Embryonic facial prominence (tissue), 1 donor: ENCODE measurements around the gene SLC28A1.

ENCODE experiments used
- DNase-seq: peaks from one replicate; pipeline ENCODE4 v3.0.0-alpha.2; 2016; ENCODE audit errors: extremely low spot score

SLC28A1 gene

DNA sequence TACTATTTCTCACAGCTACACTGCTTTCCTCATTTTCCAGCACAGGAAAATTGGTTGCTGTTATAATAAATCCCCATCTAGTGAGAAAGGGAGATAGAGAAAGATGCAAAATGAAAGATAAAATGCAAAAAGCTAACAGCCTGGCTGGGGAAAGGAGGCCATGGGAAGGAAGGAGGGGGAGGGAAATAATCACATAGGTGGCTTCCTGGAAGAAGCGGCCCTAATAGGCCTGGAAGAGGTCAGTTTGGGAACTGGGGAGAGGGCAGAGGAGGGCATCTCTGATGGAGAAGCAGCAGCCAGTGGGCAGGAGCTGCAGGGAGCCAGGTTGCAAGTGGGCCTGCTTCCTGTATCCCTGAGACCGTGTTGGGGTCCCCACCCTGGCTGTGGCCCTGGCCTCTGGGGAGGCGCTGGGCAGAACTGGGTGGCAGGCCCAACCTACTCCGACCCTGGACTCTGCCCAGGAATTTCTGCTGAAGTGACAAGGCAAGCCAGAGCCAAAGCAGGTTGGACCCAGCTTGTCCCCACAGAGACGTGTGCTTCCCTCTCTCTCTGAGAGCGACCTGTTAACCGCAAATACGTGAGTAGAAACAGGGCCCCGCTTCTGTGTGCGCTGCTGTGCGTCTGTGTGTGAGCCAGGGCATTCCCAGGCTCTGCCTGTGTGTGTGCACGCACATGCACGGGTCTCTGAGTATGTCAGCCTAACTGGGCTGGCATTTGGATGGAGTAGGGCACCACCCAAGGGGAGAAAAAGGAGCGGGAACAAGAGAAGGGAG lies 1.9 kb downstream of the SLC28A1 start:
- no peak for DNase-seq

DNA sequence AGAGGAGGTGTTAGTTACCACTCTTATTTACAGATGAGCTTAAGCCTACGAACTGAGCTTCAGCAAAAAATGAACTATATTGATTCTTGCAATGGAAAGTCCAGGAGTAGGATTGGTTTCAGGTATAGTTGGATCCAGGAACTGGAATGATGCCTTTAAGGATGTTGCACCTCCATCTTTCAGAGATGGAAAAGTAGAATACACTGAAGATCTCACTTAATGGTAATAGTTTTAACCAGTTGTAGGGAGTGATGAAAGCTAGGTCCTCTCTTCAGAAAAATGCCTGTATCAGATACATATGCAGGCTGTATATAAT lies 2.5 kb downstream of the SLC28A1 start:
- DNase-seq: no peak

DNA sequence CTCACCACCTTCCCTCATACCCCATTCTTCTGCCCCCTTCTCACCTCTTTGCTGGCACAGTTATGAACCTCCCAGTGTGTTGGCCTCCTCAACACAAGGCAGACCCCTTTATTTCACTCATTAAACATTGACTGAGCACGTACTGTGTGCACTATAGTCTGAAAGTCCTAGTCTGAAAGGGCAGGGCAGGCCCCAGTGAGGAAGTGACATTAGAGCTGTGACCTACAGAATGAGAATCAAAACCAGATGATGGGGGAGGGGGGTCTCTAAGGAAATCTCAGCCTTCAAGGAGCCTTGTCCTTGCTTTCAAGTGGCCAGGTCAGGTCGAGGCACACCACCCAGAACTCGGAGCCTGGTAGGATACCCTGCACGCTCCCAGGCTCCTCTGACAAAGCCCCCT lies 3.5 kb downstream of the SLC28A1 start:
- DNase-seq: no peak

DNA sequence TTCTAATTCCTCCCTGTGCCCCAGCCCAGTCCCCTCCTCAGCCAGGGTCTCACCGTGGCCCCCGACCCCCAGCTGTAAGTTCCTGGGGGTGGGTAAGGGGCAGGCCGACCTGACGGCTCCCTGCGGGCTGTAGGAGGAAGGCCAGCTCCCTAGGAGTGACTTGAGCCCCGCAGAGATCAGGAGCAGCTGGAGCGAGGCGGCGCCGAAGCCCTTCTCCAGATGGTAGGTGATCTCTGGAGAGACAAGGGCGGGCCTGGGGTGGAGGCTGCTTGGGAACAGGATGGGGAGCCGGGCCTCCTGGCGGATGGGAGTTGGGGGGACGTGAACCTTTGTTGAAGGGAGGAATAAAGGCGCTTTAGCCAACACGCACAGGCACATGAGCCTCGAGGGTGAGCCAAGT lies 4.2 kb downstream of the SLC28A1 start:
- no peak for DNase-seq

DNA sequence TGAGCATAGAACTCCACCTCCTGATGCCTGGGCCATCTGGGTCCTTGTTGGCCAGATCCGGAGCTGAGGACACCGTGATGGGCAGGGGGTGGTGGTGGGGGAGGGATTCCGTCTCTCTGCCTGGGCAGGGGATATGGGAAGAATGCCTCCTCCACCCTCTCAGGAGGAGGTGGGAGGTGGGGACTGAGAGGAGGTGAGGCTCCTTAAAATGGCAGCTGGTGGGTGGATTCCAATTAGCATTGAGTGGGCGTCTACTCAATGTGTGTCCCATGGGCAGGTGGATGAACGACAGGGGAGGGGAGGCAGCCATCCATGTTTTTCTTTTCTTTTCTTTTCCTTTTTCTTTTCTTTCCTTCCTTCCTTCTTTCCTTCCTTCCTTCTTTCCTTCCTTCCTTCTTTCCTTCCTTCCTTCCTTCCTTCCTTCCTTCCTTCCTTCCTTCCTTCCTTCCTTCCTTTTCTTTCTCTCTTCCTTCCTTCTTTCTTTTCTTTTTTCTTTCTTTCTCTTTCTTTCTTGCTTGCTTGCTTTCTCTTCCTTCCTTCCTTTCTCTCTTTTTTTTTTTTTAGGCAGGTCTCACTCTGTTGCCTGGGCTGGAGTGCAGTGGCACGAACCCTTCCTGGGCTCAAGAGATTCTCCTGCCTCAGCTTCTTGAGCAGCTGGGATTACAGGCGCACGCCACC lies 5.0 kb downstream of the SLC28A1 start:
- DNase-seq: no peak

DNA sequence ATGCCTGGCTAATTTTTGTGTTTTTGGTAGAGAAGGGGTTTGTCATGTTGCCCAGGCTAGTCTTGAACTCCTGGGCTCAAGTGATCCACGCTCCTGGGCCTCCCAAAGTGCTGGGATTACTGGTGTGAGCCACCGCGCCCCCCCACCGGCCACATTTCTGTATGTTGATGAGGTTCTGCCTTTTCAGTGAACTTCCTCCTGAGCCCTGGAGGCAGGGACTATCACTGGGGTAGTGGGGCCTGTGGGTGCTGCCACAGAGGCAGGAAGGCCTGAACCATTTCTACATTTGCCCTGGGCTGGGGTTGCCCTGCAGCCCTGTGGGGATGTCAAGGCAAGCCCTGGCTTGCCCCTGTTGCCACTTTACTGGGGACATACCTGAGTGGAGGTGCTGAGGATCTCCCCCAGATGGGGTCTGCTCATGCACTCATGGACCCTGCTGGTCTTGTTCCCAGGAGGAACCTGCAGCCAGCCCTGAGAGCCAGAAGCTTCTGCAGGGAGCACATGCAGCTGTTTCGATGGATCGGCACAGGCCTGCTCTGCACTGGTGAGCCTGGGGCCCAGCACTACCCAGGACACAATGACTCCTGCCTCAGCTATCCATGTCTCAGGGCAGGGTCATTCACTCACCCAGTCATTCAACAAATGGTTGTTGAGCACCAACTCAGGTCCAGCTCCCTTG lies 5.7 kb downstream of the SLC28A1 start:
- DNase-seq: no peak

DNA sequence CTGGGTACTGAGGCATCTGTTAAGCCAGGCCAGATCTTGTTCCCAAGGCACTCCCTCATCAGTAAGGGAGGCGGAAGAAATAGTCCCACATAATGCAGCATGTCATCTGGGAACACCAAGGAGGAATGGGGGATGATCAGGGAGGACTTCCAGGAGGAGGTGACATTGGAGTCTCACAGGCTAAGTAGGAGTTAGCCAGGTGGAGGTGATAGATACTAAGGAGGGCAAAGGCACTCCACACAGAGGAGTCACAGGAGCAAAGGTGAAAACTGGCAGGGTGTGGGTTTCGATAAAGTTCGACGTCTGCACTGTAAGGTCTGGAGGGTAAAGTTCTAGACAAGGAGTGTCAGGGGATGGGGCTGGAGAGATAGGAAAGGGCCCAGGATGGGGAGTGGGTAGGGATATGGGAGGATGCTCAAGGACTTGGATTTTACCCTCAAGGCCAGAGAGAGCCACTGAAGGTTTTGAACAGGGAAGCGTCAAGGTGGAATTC lies 6.3 kb downstream of the SLC28A1 start:
- no peak for DNase-seq

DNA sequence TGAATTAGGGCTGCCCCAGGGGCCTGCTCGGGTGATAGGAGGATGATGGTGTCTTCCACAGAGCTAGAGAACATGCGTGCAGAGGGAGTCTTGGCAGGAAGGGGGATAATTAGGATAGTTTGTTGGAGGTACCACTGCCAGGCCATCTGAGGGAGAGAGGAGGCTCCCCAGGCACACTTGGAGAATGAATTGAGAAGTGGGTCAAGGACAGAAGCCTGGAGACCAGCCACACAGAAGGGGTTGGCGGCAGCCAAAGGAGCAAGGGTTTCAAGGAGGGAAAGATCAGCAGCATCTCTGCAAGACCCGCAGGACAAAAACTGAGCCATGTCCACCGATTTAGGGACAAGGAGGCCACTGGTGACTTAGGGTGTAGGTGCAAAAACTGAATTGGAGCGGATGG lies 6.9 kb downstream of the SLC28A1 start:
- DNase-seq: no peak

DNA sequence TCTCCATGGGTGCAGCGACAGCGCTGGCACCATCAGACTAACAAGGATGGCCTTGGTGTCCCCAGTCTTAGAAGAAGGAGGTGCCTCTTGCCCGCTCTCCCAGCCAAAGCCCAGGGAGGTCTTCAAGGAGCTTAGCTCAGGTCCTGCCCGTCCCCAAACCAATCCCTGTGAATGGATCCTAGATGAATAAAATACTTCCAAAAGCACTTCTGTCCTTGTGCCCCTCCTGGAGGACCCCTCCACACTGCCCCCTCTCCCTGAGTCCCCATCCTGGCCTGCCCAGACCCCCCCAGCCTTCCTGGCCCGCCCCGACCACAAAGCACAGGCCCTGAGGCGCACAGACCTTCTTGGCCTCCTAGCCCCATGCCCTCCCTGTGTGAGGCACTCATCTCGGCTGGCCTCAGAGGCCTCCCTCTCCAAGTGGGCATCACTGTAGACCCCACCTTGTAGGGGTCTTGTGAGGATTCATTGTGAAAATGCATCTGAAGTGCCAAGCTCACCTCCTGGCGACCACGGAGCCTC lies 8.4 kb downstream of the SLC28A1 start:
- no peak for DNase-seq

DNA sequence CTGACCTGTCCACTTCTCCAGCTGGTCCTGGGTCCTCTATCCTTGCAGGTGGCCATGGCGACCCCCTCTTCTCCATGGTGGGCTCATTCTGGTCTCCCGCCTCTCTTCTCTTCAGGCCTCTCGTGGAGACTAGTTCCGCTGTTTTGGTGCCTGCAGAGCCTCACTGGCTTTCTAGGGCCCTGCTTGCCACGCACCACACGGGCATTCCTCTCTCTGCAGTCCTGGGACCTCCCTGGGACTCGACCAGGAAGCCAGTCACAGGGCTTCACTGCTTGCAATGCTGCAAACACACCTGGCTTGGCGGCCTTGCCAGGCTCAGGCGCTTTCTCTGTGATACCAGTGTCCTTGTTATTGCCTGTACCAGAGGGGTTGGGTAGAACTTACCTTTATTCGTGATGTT lies 9.1 kb downstream of the SLC28A1 start:
- no peak for DNase-seq

DNA sequence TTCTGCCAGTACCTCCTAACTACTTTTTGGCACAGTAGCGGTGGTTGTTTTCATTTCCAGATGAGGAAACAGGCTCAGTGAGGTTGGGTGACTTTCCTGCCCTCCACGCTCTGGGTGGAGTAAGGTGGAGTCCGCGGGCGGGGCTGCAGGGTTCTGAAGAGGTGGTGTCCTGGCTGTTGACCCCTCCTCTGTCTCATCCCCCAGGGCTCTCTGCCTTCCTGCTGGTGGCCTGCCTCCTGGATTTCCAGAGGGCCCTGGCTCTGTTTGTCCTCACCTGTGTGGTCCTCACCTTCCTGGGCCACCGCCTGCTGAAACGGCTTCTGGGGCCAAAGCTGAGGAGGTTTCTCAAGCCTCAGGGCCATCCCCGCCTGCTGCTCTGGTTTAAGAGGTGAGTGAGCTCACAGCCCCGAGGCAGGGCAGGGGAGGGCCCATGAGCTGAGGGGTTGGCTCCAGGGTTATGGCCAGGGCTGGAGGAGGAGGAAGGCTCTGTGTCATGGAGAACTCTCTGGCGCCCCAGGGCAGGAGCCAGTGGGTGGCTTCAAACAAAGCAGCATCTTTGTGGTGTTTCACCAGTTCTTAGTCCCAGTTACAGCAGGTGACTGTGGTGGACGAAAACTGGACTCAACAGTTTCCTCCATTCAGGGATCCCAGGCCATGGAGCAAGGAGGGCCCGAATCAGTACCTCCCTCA lies 10.4 kb downstream of the SLC28A1 start:
- no peak for DNase-seq

DNA sequence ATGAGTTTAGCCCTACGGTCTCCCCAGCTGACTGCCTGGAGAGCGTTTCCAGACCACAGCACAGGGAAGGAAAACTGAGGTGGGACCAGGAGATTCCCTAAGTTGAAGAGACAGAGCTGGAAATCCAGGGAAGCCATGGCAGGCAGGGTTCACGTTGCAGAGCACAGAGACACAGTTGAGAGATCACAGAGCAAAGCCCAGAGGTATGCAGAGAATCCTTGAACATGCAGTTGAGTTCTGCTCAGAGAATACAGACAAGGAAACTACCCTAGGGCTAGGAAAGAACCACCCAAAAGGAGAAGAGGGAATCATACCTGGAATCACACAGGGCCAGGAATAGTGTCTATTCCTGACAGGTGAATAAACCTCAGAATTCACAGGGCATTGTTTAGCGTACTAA lies 14.3 kb downstream of the SLC28A1 start:
- no peak for DNase-seq

DNA sequence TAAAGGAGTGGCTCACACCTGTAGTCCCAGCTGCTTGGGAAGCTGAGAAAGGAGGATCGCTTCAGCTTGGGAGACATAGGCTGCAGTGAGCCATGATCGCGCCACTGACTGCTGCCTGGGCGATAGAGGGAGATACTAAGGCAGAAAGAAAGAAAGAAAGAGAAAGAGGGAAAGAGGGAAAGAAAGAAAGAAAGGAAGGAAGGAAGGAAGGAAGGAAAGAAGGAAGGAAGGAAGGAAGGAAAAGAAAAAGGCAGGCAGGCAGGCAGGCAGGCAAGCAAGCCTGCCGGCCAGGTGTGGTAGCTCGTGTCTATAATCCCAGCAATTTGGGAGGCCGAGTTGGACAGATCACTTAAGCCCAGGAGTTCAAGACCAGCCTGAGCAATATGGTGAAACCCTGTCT lies 15.3 kb downstream of the SLC28A1 start:
- DNase-seq: no peak

DNA sequence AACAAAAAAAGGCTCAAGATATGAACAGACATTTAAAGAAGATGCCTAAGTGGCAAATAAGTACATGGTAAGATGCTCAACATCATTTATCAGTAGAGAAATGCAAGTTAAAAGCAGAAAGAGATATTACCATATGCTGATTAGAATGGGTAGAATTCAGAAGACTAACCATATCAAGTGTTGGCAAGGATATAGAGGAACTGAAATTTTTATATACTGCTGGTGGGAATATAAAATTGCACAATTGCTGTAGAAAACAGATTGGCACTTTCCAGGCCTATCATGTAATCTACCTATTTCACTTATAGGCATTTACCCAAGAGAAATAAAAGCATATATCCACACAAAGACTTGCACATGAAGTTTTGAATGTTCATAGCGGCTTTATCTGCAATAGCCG lies 17.1 kb downstream of the SLC28A1 start:
- no peak for DNase-seq

DNA sequence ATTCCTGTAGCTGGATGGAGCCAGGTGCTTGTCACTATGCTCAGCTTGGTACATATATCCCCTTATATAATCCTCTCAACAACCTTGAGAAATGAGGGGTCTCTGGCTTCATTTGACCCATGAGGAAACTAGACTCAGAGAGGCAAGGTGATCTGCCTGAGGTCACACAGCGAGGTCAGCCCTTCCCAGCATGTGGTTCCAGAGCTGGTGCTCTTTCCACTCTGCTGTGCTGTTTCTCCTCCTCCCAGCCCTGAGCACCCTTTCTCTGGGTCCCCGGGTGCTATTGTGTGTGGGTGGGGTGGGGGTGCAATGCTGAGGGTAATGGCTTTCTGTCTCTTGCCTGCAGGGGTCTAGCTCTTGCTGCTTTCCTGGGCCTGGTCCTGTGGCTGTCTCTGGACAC lies 19.3 kb downstream of the SLC28A1 start:
- no peak for DNase-seq

DNA sequence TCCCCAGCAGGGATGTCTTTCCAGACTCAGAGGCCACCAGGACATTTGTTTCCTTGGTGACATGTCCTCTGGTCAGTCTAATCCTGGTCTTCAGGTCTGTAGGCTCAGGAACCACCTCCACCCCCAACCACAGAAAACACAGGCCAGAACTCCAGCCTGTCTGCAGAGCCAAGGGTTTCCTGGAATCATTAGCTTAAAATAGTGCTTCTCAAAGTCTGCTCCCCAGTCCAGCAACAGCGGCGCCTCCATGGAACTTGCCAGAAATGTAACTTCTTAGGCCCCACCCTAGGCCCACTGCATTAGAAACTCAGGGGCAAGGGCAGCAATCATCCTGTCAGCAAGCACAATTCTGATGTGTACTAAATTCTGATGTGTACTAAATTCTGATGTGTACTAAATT lies 20.0 kb downstream of the SLC28A1 start:
- DNase-seq: no peak

DNA sequence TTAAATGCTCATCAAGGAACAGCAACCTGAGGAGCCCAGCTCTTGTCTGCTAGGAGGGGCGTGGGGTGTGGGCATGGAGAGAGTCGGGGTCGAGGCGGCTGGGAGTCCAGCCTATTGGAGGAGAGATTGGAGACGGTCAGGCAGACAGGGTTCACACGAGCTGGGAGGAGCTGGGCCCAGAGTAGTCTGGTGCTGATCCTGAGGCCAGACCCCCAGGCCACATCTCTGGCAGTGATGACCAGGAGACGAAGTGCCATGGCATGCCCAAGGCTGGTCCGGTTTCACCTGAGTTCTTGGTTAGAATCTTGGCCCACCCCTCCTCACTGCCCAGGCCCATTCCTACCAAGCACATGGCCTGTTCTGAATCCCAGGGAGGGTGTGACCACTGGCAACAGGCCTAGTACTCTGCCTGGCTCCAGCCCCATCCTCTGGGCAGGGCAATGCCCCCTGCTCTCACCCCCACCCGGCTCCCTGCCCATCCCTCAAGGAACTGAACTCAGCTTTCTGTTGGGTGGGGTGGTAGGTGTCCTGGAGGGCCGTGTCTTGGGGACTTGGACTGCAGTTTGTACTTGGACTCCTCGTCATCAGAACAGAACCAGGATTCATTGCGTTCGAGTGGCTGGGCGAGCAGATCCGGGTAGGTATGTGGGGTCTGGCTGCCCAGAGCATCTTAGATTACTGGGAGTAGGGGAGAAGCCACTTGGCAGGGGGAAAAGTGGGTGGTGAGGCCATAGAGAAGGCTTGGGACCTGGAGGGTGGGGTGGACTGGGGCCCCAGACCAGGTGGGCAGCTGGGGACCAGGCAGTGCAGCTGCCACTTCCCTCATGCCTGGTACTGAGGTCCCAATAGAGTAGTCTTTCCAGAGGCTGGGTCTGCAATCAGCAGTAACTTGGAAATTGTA lies 20.8 kb downstream of the SLC28A1 start:
- DNase-seq: no peak

DNA sequence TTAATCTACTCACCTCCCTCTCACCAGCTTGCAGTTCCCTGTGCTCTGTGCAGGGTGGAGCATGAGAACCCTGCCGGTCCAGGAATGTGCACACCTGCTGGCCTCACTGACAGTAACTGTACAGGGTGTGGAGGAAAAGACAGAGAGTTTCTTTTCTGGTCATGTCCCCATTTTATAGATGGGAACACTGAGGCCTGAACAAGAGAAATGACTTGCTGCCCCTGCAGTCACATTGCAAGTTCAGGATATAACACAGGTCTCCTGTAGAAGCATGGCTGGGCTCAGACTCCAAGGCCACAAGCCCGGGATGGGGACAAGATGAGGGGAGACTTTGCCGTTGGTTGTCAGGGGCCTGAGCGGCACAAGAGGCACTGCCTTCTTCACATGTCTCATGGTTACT lies 23.3 kb downstream of the SLC28A1 start:
- no peak for DNase-seq

DNA sequence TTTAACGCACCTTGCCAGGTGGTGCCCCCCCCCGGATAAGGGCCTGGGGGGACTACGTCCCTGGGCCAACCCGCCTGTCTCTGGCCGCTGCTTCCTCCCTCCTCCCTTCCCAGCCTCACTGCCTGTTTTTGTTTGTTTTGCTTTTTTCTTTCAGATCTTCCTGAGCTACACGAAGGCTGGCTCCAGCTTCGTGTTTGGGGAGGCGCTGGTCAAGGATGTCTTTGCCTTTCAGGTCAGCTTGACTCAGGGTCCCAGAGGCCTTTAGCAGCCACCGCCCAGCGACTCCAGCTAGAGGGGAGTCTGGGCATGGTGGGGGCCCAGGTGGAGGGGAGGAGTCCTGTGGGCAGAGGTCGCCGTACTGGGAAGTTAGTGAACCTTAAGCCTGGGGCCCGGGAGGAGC lies 24.1 kb downstream of the SLC28A1 start:
- no peak for DNase-seq

DNA sequence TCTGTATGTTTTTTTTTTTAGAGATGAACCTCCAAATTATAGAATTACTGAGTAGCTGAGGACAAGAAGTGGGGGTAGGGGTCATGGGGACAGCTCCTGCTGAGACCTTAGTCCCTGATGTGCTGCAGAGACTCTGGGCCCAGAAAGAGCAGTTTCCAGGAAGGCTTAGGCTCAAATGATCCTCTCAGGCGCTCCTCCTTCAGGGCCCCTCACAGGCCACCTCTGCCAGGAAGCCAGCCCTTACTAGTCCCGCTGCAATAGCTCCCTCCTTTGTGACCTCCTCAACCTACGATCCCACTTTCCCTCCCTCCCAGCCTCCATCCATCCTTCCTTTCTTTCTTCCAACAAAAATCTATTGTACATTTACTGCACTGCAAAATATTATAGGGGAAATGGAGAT lies 24.6 kb downstream of the SLC28A1 start:
- no peak for DNase-seq

DNA sequence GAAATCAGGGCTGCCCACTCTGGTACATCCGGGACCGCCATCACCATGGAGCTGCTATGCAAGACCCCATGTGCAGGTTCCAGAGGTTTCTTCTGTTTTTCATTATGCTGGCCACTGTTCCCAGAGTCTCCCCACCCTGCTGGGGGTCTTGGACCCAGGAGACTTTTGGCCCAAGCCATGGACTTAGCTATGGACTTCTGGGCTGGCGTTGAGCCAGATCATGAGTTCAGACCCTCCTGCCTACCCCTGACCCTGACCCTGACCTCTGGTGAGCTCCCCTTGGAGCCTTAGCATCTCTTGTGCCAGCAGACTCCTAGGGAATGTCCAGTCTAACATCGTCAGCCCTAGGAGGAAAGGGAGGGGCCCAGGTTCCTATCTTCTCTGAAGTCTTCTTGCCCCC lies 25.3 kb downstream of the SLC28A1 start:
- DNase-seq: no peak
